ENCODE results near the gene MAB21L2. TPM values are rescaled to one million over a fixed set of nuclear protein-coding genes. Genes with fewer than 3 reads are reported as not detected.

Gene MAB21L2
- total RNA-seq, 1 experiment from 2014 or later, result not detected

DNA sequence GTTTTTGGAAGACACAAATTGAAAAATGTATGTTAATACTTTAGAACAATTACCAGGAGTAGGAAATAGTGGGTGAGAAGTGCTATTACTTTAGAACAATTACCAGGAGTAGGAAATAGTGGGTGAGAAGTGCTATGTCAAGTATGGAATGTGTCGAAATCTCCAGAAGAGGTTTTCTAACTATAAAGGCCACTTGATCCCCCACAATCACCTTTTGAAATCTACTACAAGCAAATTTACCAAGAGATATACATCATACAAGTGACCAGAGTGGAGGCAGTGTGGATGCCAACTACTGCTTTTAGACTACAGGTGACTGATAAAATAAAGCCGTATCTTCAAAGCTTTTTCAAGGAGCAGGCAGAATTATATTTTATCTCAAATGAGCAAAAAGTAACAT is 43.1 kb downstream of the MAB21L2 start:
- Histone ChIP-seq H3K4me3 (no peak overlapping the region), H3K4me2 (no peak overlapping the region), H3K4me1 (replicated peaks; ENCODE audit: insufficient read depth) (no peaks in the 10 kb centered on the region), H3K9me2 (ENCODE audit: insufficient read depth) (no peaks in the 10 kb centered on the region), H3K9me3 (ENCODE audit: insufficient read depth, low read depth) (no peaks in the 10 kb centered on the region), H3K27ac (no peak overlapping the region), H3F3A (ENCODE audit: insufficient read depth, low read depth) (no peaks in the 10 kb centered on the region), H3K36me3 (ENCODE audit: low read depth) (no peaks in the 10 kb centered on the region), H3K27me3 (ENCODE audit: insufficient read depth, low read depth) (no peaks in the 10 kb centered on the region), H2AFZ (no peak overlapping the region), H3K79me2 (ENCODE audit: low read depth) (no peaks in the 10 kb centered on the region), H4K20me1 (ENCODE audit: insufficient read depth) (no peaks in the 10 kb centered on the region)
- no peak for DNase-seq
- TF ChIP-seq, protein P1, sequence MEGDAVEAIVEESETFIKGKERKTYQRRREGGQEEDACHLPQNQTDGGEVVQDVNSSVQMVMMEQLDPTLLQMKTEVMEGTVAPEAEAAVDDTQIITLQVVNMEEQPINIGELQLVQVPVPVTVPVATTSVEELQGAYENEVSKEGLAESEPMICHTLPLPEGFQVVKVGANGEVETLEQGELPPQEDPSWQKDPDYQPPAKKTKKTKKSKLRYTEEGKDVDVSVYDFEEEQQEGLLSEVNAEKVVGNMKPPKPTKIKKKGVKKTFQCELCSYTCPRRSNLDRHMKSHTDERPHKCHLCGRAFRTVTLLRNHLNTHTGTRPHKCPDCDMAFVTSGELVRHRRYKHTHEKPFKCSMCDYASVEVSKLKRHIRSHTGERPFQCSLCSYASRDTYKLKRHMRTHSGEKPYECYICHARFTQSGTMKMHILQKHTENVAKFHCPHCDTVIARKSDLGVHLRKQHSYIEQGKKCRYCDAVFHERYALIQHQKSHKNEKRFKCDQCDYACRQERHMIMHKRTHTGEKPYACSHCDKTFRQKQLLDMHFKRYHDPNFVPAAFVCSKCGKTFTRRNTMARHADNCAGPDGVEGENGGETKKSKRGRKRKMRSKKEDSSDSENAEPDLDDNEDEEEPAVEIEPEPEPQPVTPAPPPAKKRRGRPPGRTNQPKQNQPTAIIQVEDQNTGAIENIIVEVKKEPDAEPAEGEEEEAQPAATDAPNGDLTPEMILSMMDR (conservative IDR thresholded peaks at IDR 0.05), result no peak
- no peak for TF ChIP-seq EZH2 (IDR thresholded peaks at IDR 0.05; ENCODE audit: low read depth)
- ChIA-PET CTCF (no interaction called here), POLR2A (ENCODE audit: unreplicated experiment) (interaction anchor here (0.7 kb wide), 2 partner anchors 161 to 282 kb away, joined by 4 to 10 read pairs; no protein-coding TSS in a partner anchor)
- intact Hi-C loops (cut with micrococcal nuclease; ENCODE audit: unreplicated experiment), result no loop called here
- BruUV-seq (replicated peaks), result no TSS peak

DNA sequence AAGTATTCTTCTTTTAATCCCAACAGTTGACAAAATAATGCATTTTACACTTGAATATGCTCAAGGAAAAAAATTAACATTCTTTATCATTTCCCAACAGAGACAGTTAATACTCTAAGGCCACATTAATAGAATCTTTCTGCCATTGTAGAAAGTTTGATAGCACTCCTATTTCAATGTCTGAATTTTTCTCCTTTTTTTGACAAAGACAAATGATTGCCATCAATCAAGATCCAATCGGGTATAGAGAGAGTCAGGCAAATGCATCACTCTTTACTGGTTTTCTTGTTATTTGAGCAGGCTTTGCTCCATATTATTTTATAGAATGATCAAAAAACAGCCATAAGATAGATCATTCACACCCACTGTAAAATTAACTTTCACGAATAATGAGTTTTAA is 46.1 kb downstream of the MAB21L2 start:
- intact Hi-C loops (cut with micrococcal nuclease; ENCODE audit: unreplicated experiment), result no loop called here
- Histone ChIP-seq H3K27me3 (ENCODE audit: insufficient read depth, low read depth) (no peaks in the 10 kb centered on the region), H3K4me3 (no peak overlapping the region), H3K9me2 (ENCODE audit: insufficient read depth) (no peaks in the 10 kb centered on the region), H3K27ac (no peak overlapping the region), H3K9me3 (ENCODE audit: insufficient read depth, low read depth) (no peaks in the 10 kb centered on the region), H3K4me2 (no peak overlapping the region), H3K79me2 (ENCODE audit: low read depth) (no peaks in the 10 kb centered on the region), H3F3A (ENCODE audit: insufficient read depth, low read depth) (no peaks in the 10 kb centered on the region), H3K36me3 (ENCODE audit: low read depth) (no peaks in the 10 kb centered on the region), H4K20me1 (ENCODE audit: insufficient read depth) (no peaks in the 10 kb centered on the region), H3K4me1 (replicated peaks; ENCODE audit: insufficient read depth) (no peaks in the 10 kb centered on the region), H2AFZ (no peak overlapping the region)
- no peak for DNase-seq
- TF ChIP-seq, protein P1 (conservative IDR thresholded peaks at IDR 0.05), result no peak
- no peak for TF ChIP-seq EZH2 (IDR thresholded peaks at IDR 0.05; ENCODE audit: low read depth)
- no TSS peak for BruUV-seq (replicated peaks)
- ChIA-PET CTCF (no interaction called here), POLR2A (ENCODE audit: unreplicated experiment) (no interaction called here)

DNA sequence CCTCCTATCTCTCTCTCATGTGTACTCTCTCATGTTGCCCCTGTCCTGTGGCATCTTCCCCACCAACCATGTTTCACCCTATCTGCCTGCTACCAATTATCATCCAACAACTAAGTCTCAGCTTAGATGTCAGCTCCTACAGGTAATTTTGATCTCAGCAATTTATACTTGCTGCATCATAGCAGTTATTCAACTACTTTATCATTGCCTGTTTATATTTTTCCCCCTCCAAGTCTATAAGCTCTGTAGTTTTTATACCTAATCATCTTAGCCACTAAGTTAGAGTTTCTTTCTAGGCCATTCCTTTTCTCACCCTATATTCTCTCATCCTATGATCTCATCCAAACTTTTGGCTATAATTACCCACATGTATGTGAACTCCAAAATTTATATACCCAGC is 50.7 kb downstream of the MAB21L2 start:
- Histone ChIP-seq H3K9me2 (ENCODE audit: insufficient read depth) (no peaks in the 10 kb centered on the region; the same call in 1 of the 2 replicates), H3F3A (ENCODE audit: insufficient read depth, low read depth) (no peaks in the 10 kb centered on the region), H4K20me1 (ENCODE audit: insufficient read depth) (no peaks in the 10 kb centered on the region), H3K4me3 (no peak overlapping the region), H2AFZ (no peak overlapping the region), H3K27me3 (ENCODE audit: insufficient read depth, low read depth) (no peaks in the 10 kb centered on the region), H3K79me2 (ENCODE audit: low read depth) (no peaks in the 10 kb centered on the region), H3K4me2 (no peak overlapping the region), H3K9me3 (ENCODE audit: insufficient read depth, low read depth) (no peaks in the 10 kb centered on the region), H3K36me3 (ENCODE audit: low read depth) (no peaks in the 10 kb centered on the region), H3K4me1 (replicated peaks; ENCODE audit: insufficient read depth) (no peaks in the 10 kb centered on the region), H3K27ac (no peak overlapping the region)
- TF ChIP-seq EZH2 (IDR thresholded peaks at IDR 0.05; ENCODE audit: low read depth), result no peak
- TF ChIP-seq, protein P1 (conservative IDR thresholded peaks at IDR 0.05), result no peak
- no peak for DNase-seq
- intact Hi-C loops (cut with micrococcal nuclease; ENCODE audit: unreplicated experiment), result no loop called here
- ChIA-PET CTCF (no interaction called here), POLR2A (ENCODE audit: unreplicated experiment) (no interaction called here)
- no TSS peak for BruUV-seq (replicated peaks)

Data from PC-9 (cell line).